ENCODE results near the gene TMEM214.

The TMEM214 gene

DNA sequence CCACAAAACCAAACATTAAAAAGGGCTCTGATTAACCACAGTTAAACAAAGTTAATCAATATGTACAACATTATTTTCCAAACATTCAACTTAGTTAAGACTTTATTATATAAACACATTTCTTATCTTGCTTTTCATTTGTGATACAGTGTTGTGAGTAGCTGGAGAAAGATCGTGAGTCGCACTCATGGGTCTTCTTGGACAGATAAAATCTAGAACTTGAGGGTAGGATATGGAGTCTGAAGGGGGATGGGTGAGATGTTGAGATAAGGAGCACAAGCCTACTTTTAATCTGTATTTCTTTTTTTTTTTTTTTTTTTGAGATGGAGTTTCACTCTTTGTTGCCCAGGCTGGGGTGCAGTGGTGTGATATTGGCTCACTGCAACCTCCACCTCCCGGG, 22.6 kb upstream of the TMEM214 start:
- no peak for DNase-seq (ENCODE audit: low read depth in 2 of 2)

DNA sequence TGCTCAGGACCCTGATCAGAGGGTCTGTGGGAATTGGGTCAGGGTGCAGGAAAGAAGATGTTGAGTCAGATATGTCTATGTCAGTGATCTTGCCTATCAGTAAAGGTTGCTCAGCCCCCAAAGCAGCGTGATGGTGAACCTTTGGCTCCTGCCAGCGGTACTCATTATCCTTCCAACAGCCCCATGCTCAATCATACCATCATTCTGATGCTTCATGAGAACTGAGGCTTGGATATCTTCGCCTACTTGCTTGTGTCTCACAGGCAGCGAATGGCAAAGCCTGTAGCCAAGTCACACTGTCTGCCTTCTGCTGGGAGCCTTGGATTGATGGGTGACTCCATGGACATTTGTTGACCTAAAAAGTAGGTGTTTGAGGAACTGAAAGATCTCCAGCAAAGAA, 19.0 kb upstream of the TMEM214 start:
- DNase-seq (ENCODE audit: low read depth in 2 of 2), result no peak

DNA sequence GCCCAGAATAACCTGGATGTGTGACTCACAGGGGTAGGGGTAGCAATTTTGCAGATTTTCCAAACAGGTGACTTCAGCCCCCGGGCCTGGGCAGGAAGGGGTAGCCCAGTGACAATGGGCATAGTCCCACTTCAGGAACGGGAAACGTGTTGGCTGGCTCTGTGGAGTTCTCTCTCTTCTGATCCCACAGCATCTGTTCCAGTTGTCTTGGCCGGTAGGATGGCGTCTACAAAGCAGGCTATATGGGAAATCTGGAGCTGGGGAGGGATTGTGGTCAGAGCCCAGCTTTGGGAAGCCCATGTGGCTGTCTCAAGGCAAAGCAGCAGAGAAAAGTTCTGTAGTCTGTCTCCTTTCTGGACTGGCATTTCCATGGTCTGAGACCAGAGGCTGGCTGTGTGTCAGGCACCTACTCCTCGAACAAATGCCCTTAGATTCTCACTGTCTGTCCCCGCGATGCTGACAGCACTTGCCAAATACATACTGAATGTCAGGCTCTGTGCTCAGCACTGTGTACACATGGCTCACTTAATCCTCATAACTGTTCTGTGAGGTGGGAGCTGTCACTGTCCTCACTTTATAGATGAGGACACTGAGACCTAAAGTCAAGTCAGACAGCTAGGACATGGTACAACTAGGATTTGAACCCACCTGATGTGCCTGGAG, 17.9 kb upstream of the TMEM214 start:
- DNase-seq (ENCODE audit: low read depth in 2 of 2), result no peak

- peak in 1 of 2 donors; percentile 12 for DNase-seq (ENCODE audit: low read depth in 2 of 2)
These were observed 15.9 kb upstream of the TMEM214 start for GRCh38 chr2:27016801-27017325.

DNA sequence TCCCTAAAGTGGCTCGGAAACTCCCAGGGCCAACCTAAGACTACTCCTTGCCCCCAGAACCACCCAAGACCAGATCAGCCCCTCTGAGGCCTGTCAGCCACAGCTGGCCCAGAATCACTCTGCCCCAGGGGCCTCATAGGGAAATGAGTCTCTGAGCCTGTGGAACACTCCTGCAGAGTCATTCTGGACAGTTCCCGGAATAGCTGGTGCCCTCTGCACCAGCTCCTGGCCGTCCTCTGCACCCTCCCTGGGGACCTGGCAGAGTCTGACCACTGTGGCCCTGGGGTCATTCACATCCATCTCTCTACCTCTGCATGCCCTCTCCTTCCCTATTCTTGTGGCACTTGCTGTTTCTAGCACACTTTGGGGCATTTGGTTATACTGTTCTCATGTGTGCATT, 14.6 kb upstream of the TMEM214 start:
- DNase-seq (ENCODE audit: low read depth in 2 of 2), result no peak

DNA sequence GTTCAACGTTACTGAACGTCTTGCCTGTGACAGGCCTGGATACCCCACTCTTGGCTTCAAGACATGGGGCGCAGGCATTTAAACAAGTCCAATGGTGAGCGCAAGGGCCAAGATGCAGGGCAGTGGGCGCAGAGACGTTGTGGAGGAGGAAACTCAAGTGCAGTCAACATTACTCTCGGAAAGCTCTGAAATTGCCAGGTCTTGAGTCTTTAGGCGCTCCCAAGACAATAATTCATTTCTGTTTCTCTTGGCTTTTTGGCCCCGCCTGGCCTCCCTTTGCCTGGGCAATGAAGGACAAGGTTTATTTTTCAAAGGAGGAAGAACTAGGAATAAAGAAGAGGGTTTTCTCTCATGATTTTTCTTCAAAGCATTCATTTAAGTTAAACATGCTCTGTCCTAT, 13.3 kb upstream of the TMEM214 start:
- no peak for DNase-seq (ENCODE audit: low read depth in 2 of 2)

GRCh38 chr2:27019931-27020855, 12.6 kb upstream of the TMEM214 start:
- no peak for DNase-seq (ENCODE audit: low read depth in 2 of 2)

GRCh38 chr2:27021253-27022049, 11.3 kb upstream of the TMEM214 start:
- no peak for DNase-seq (ENCODE audit: low read depth in 2 of 2)

- DNase-seq (ENCODE audit: low read depth in 2 of 2), result no peak
These were observed 9.0 kb upstream of the TMEM214 start for GRCh38 chr2:27023740-27024139.

DNA sequence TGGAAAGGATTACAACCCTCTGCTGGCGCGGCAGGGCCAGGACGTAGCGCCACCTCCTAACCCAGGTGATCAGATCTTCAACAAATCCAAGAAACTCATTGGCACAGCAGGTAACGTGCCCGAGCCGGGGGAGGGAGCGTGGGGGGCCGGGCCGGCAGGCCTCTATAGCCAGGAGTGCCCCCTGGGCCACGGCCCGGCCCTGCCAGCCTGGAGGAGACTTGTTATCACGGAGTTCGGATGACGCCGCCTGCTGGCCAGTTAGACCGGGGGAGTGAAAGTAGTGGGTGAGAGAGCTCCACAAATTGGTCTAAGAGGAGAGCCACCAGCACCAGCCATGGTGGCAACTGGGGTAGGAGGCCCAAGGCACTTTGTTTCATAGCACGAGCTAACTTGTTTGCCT, 8.6 kb upstream of the TMEM214 start:
- DNase-seq (ENCODE audit: low read depth in 2 of 2), result no peak

- DNase-seq (ENCODE audit: low read depth in 2 of 2), result no peak
These were observed 8.0 kb upstream of the TMEM214 start for GRCh38 chr2:27024812-27025211.

- no peak for DNase-seq (ENCODE audit: low read depth in 2 of 2)
These were observed 7.4 kb upstream of the TMEM214 start for GRCh38 chr2:27025281-27025800.

DNA sequence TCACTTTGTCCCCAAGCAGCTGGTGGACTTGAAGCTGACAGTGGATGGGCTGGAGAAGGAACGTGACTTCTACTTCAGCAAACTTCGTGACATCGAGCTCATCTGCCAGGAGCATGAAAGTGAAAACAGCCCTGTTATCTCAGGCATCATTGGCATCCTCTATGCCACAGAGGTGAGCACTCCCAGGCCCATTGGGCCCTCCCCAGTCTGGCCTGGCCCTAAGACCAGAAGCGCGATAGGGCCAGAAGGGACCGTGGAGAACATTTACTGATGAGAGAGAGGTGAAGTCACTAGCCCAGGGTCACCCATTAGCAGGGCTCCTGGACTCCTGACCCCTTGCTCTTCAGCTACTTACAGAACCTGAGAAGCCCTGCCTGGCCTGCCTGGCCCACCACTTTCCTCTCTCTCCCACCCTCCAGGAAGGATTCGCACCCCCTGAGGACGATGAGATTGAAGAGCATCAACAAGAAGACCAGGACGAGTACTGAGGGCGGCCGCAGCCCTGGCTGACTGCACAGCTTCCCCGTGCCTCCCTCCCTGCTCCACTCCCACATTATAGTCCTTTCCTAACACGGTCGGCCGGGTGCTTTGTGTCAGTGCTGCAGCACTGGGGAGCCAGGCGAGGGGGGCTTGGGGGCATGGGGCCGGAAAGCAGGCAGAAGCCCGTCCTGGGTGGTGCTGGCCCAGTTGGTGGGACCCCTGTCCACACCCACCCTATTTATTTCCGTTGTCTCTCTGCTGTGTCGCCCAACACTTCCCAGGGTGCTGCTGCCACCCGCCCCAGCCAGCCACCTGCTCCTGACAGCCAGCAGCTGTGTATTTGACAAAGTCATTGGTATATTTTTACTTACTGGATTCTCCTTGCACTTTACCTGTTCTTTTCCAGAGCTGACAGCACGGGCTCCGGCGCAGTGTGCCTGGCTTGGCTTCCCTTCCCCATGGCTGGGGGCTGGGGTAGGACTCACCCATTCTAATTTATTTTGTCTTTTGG, 6.6 kb upstream of the TMEM214 start:
- no peak for DNase-seq (ENCODE audit: low read depth in 2 of 2)

DNA sequence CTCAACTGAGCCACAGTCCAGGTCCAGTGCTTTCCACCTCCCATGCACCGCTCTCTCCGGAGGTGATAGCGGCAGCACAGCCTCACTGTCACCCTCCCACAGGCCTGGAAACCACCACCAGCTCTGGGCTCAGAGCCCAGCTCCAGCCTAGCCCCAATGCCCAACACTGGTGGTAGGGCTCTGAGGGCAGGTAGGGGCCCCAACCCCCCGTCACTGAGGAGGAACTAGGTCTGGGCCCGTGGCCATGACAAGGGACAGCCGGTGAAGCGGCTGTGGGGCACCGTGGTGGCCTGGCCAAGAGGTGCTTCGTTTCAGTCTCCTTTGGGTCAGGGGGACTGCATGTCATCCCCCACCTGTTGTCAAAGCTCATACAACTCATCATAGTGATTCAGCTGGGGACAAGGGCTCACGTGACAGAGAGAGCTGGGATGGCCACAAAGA, 5.5 kb upstream of the TMEM214 start:
- DNase-seq (ENCODE audit: low read depth in 2 of 2), result no peak

- DNase-seq (ENCODE audit: low read depth in 2 of 2), result no peak
These were observed 3.7 kb upstream of the TMEM214 start for GRCh38 chr2:27029051-27029450.

GRCh38 chr2:27033253-27033852, 588 bp downstream of the TMEM214 start:
- DNase-seq (ENCODE audit: low read depth in 2 of 2), result no peak

DNA sequence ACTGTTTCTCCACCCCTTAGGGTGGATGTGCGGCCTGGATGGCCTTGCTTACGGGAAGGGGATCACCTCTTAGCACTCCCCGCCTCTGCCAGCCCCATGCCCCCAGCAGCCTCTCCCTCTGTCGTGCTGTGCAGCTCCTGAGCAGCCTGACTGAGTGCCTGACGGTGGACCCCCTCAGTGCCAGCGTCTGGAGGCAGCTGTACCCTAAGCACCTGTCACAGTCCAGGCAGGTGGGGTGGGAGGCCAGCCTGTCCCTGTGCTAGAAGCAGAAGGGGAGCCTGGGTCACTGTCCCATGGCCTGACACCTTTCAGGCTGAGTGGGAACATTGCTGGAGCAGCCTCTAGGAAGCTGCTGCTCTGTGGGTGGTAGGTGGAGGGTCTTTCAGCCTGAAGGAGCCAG, 5.2 kb downstream of the TMEM214 start:
- no peak for DNase-seq (ENCODE audit: low read depth in 2 of 2)

- DNase-seq (ENCODE audit: low read depth in 2 of 2), result no peak
These were observed 6.0 kb downstream of the TMEM214 start for GRCh38 chr2:27038631-27039339.

- DNase-seq (ENCODE audit: low read depth in 2 of 2), result no peak
These were observed 6.7 kb downstream of the TMEM214 start for GRCh38 chr2:27039426-27039825.

DNA sequence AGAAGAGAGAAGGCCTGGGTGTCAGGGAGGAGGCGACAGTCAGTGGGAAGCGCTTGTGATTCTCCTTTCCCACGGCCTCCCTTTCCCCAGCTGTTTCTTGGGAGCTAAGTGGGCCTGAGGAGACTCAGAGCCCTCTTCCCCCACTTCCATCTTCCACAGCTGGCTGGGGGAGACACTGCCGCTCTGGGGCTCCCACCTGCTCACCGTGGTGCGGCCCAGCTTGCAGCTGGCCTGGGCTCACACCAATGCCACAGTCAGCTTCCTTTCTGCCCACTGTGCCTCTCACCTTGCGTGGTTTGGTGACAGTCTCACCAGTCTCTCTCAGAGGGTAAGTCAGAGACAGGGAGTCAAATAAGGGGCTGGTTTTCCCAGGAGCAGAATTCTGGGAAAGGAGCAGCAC, 7.1 kb downstream of the TMEM214 start:
- no peak for DNase-seq (ENCODE audit: low read depth in 2 of 2)
